Astrocyte of the spinal cord (primary cell): ENCODE data around the gene CELF1.

ENCODE experiments used
- DNase-seq: peaks from one replicate; pipeline ENCODE4 v3.0.0; 2011; ENCODE audit warnings: low read depth, low spot score
- H3K4me3 ChIP-seq: 2 replicates; pipeline ENCODE4 v1.5.1; 2011; ENCODE audit warnings: low read depth, mild to moderate bottlenecking, low read length, moderate library complexity
- in situ Hi-C: cut with HindIII; loops from 2 replicates; pipeline ENCODE4 v1.10.0; 2017; ENCODE audit warnings: low sequenced_read_pairs
- TF ChIP-seq, protein P1 (sequence below): IDR thresholded peaks from 2 replicates; pipeline ENCODE4 v1.5.1; 2012; ENCODE audit warnings: low read depth, mild to moderate bottlenecking, low read length, inconsistent platforms

CELF1 gene

DNA sequence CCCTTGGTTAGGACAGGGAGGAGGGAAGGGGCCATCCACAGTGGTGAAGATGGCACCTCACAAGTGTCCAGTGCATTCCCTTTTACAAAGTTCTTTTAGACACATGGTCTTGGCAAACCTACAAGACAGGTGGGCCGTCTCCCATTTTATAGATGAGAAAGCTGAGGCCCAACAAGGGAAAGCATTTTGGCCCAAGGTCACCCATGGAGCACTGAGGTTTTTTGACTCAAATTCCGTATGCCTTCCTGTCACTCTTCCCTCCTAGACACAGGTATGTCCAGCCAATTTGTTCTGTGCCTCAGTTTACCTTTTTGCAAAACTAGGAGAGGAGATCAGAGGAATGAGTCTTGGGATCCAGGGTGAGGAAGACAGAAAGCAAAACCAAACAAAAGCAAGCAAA lies 40.0 kb upstream of the CELF1 start:
- no peak for DNase-seq
- no peak overlapping the region for H3K4me3 ChIP-seq
- in situ Hi-C loops, result no loop called here
- TF ChIP-seq, protein P1, sequence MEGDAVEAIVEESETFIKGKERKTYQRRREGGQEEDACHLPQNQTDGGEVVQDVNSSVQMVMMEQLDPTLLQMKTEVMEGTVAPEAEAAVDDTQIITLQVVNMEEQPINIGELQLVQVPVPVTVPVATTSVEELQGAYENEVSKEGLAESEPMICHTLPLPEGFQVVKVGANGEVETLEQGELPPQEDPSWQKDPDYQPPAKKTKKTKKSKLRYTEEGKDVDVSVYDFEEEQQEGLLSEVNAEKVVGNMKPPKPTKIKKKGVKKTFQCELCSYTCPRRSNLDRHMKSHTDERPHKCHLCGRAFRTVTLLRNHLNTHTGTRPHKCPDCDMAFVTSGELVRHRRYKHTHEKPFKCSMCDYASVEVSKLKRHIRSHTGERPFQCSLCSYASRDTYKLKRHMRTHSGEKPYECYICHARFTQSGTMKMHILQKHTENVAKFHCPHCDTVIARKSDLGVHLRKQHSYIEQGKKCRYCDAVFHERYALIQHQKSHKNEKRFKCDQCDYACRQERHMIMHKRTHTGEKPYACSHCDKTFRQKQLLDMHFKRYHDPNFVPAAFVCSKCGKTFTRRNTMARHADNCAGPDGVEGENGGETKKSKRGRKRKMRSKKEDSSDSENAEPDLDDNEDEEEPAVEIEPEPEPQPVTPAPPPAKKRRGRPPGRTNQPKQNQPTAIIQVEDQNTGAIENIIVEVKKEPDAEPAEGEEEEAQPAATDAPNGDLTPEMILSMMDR, result no peak

DNA sequence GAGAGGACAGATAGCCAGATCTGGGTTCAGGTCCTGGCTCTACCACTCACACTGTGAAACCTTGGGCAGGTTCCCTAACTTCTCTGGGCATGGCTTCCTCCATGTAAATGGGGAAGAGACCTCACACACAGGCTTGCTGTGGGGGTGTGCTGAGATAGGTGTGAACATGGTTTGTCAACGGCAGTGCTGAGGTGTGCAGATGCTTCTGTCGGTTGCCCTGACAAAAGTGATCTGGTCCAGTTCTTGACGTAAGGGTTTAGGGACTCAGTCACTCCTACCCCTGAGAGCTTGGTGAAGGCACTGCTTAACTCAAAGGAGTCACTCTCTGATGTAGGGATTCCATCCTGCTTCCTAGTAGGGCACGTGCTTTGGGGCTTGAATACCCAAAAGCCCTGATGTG lies 39.3 kb upstream of the CELF1 start:
- in situ Hi-C loops, result no loop called here
- TF ChIP-seq, protein P1, result no peak
- no peak for DNase-seq
- H3K4me3 ChIP-seq, result no peak overlapping the region

DNA sequence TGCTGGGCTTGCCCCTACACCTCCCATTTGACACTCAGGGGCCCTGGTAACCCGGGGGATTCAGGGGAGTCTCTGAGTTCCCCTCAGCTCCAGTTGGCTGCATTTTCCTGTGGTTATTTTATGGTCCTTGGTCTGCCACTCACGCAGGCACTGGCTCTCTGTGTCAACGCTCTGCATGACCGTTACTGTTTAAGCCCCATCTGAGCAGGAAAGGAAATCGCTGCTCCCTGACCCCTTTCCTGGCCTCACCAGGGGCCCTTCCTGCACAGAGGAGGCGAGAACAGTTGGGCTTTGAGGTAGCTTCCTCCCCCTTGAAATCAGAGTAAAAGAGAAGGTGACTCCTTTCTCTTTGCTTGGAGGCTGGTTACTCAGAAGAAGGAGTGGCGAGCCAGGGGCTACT lies 38.8 kb upstream of the CELF1 start:
- DNase-seq, result no peak
- in situ Hi-C loops, result no loop called here
- H3K4me3 ChIP-seq, result no peak overlapping the region
- TF ChIP-seq, protein P1, result no peak

DNA sequence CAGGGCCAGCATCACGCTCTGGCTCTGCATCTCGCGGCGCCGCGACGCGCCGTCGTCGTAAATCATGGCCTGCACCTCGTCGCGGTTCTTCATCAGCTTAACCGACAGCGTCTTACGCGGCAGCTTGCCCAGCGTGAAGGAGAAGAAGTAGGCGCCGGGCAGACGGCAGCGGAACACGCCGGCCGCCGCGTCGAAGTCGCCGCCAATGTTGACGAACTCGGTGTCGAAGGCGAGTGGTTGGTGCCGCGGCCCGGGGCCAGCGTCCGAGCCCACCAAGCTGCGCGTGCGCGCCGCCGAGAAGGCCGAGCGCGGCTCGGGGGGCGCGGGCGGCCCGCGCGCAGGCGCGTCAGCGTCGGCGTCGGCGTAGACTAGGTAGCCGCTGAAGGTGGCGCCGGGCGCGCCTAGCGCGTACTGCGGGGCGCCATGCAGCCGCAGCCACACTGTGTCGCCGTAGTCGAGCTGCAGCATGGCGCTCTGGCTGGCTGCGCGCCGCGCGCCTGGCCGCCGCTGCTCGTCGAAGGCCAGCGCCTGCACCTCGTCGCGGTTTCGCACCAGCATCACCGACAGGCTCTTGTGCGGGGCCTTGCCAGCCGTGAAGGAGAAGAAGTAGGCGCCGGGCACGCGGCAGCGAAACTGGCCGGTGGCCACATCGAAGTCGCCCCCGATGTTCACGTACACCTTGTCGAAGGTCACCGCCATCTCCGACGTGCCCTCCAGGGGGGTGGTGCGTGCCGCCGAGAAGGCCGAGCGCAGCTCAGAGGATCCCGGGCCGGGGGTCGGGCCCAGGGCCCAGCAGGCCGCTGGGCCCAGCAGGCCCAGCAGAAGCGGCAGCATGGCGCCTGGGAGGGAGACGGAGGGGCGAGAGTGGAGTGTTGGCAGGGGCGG lies 37.3 kb upstream of the CELF1 start:
- in situ Hi-C loops, result no loop called here
- peak overlapping the region; percentile 21 for H3K4me3 ChIP-seq
- TF ChIP-seq, protein P1, result no peak
- DNase-seq, result peak; percentile 14

DNA sequence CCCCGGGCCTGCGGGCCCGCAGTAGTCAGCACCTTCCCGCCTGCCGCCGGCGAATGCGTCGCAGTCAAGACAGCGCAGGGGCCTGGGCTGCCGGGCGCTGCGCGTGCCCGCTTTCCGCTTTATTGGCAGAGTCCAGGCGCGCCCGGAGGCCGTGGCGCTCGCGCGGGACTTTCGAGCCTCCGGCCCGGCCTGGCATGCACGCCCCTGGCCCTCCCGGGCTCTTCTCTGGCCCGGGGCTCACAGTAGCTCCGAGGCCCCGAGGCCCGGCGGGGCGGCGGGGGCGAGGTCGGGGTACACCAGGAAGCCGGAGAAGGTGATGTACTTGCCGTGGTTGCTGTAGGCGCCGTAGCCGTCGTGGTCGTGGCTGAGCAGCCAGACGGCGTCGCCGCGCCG lies 36.6 kb upstream of the CELF1 start:
- DNase-seq, result no peak
- TF ChIP-seq, protein P1, result no peak
- peak overlapping the region; percentile 21 for H3K4me3 ChIP-seq
- in situ Hi-C loops, result no loop called here

DNA sequence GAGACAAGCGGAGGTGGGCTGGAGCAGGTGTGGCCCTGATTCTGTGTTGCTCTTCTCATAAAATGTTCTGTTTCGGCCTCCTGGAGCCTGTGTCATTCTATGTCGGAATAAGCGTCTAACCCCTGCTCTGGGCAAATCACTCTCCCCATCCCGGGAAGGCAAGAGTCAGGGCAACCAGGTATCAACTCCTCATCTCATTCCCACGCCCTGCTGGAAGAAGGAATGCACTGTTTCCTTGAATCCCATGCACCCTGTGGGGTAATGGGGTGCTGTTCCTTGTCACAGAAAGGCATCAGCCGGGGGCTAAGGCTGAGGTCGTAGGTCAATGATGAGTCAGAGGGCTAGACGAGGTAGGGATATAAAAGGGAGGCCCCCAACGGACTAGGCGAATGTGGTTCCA lies 36.2 kb upstream of the CELF1 start:
- TF ChIP-seq, protein P1, result no peak
- in situ Hi-C loops, result no loop called here
- no peak for DNase-seq
- H3K4me3 ChIP-seq, result no peak overlapping the region
